NCI-H226 (cell line): Measurements from ENCODE around the gene TNFSF10.
"Not testable (repeated sequence)": the region's sequence is repeated elsewhere in the genome, so short reads cannot be mapped to it uniquely, and the experiment has no call there.

Experiments
- DNase-seq: peaks from one replicate; pipeline ENCODE4 v3.0.0-alpha.2; 2015

The TNFSF10 gene

DNA sequence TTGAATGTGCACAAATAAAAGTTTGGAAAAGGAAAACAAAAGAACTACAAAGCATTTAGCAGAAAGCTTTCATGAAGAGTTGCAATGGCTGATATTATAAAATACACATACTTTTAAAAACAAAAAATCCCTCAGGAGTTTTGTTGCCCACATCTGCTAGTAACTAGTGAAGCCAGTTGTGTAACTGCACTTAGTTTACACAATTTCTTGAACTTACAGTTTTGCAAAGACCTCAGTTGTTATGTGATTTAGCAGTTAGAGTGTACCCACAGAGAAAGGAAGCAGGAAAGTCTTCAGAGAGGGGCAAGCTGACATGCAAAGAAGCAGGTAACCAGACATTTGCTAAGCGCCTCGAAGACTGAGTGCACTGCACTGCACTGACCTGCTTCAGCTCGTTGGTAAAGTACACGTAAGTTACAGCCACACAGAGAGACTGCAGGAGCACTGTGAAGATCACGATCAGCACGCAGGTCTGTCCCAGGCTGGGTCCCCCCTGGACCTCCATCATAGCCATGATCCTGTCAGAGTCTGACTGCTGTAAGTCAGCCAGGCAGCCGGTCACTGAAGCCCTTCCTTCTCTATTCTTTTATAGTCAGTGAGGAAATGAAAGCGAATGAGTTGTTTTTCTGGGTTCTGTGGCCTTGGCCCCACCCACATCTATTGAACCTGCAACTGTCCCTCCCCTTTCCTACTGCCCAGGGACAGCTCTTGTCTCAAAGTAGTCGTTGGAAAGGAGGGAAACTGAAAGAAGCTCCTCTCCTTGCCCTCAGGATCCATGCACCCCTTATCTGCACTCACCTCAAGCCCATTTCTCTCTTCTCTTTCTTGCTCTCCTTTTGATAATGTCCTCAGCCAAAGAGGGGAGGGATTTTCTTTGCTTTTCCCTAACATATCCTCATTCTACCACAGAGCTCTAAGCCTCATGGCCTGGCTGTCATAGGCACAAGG, at the start of gene TNFSF10:
Gene TNFSF10, minus strand, starts transcription at position 560 of the 948 bp plus-strand sequence. Its CDS starts 46 bp downstream, at position 514.
- no peak for DNase-seq

GRCh38 chr3:172569128-172570008, 46.1 kb upstream of the TNFSF10 start:
- no peak for DNase-seq

- DNase-seq = no peak
These were observed 45.5 kb upstream of the TNFSF10 start for GRCh38 chr3:172568701-172569100.

GRCh38 chr3:172566785-172567184, 43.6 kb upstream of the TNFSF10 start:
- not testable (repeated sequence) for DNase-seq

- no peak for DNase-seq
These were observed 41.3 kb upstream of the TNFSF10 start for GRCh38 chr3:172564499-172564898.

GRCh38 chr3:172562871-172563865, 39.9 kb upstream of the TNFSF10 start:
- DNase-seq = peak; percentile 90

DNA sequence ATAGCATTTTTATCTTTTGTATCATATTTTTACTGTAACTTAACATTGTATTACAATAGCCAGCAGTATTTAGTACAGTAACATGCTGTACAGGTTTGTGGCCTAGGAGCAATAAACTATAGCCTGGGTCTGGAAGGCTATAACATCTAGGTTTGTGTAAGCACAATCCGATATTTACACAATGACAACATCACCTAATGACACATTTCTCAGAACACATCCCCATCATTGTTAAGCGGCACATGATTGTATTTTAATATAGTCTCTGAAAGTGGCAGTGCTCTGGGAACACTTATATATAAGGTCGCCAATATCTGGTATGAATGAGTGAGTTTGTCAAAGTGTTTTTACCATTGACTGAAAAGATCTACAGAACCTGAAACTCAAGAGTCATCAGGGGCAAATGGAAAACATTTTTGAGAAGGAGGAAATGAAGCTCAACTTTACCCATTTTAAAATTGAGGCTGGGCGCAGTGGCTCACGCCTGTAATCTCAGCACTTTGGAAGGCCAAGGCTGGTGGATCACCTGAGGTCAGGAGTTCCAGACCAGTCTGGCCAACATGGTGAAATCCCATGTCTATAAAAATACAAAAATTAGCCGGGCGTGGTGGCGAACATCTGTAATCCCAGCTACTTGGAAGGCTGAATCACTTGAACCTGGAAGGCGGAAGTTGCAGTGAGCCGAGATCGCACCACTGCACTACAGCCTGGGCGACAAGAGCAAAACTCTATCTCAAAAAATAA, 38.8 kb upstream of the TNFSF10 start:
- no peak for DNase-seq

DNA sequence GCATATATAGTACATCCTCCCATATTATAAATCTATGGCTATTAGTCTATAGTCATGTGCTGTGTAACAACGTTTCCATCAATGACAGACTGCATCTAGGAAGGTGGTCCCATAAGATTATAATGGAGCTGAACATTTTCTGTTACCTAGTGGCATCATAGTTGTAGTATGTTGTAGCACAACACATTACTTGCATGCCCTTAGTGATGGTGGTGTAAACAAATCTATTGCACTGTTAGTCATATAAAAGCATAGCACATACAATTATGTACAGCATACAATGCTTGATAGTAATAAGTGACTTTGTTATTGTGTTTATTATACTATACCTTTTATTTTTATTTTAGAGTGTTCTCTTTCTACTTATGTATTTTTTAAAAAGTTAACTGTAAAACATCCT, 37.4 kb upstream of the TNFSF10 start:
- no peak for DNase-seq

- peak; percentile 41 for DNase-seq
These were observed 36.8 kb upstream of the TNFSF10 start for GRCh38 chr3:172560026-172560425.

GRCh38 chr3:172559020-172559419, 35.8 kb upstream of the TNFSF10 start:
- no peak for DNase-seq

DNA sequence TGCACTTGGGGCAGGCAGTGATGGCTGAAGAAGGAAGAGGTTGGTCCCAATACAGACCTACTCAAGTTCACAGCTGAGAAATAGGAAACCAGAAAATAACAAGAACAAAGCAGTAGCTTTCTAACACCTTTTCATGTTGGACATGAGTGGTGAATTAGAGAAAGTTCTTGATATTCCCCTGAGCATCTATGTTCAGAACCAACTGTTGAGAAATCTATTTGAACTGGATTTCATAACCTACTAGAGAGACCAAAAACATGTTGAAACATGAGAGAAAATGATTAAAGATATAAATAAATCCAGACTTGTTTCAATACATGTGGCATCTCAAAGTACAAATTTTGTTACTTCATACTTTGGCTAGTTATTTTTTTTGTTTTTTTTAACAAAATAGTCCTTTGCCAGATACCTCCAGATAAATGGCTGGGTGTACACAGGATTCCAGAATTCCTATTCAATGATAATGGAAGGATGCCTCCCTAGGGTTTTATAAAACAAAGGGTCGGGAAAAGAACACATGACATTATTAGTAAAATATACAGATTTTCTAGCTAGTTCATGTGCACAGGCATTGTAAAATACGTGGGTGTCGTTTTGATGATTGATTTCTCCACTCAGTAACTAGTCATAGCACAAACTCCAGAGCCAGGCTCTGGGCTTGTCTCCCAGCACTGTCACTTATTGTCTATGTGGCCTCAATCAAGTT, 34.4 kb upstream of the TNFSF10 start:
- no peak for DNase-seq

- no peak for DNase-seq
These were observed 30.5 kb upstream of the TNFSF10 start for GRCh38 chr3:172553526-172554252.

DNA sequence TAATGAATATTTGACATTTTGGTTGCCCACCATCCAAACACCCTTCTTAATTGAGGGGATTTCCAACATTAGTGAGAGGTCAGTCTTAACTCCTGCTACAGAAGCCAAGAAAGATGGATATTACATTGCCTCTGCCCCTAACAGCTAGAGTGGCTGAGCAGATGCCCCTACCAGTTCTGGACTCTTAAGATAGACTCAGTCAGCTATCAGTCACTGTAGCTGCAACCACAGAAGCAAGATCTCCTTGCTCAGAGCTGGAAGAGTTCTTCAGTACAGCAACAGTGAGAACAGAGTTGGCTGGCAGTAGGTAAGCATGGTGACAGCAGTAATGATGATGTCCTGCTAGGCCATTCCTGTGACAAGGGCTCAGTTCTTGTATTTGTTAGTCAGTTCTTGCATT, 29.4 kb upstream of the TNFSF10 start:
- DNase-seq = no peak

GRCh38 chr3:172551874-172552273, 28.6 kb upstream of the TNFSF10 start:
- no peak for DNase-seq

DNA sequence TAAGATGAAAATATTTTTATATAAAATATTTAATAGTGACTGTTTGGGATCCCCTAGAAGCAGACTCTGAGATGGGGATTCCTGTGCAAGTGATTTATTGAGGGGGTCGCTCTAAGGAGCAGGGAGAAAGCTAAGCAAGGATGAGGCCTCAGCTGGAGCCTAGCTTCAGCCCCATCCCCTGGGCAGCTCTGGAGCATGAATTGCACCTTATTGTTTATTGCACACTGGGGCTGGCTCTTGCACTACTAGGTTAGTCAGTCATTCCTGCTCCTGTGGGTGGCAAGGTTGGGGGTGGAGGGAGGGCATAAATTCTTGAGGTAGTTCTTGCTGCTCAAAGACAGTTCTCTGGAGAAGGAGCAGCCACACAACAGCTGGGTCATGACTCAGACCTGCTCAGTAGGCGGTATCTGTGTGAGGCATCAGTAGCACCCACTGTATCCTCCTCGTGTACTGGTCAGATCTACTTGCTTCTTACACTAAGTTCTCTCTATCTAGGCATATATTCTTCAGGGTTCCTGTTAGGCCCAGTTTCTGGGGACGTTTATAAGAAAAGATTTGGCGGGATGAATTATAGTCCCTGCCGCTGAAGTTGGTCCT, 27.2 kb upstream of the TNFSF10 start:
- peak; percentile 94 for DNase-seq

GRCh38 chr3:172549144-172549543, 25.9 kb upstream of the TNFSF10 start:
- DNase-seq = no peak

GRCh38 chr3:172546628-172547214, 23.5 kb upstream of the TNFSF10 start:
- no peak for DNase-seq

GRCh38 chr3:172546105-172546504, 22.9 kb upstream of the TNFSF10 start:
- DNase-seq = no peak

DNA sequence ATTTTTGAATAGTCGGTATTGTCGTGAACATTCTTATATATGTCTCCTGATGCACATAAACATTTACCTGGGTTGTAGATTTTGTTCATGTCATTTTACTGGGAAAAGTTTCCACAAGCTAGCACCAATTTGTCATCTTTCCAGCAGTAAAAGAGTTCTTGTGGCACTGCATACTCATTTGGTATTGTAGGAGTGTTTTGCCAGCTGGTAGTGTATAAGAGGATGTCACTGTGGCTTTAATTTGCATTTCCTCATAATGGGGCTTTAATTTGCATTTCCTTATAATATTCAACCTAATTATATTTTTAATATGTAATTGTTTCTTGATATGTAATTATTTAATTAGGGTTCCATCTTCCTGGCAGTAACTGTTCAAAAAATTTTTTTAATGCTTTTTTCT, 21.2 kb upstream of the TNFSF10 start:
- no peak for DNase-seq
